HFFc6 (cell line): ENCODE measurements around the gene B4GALNT1. TPM values are rescaled to one million over a fixed set of nuclear protein-coding genes. Genes with fewer than 3 reads are reported as not detected.

Experiments
- DNase-seq: peaks from one replicate; pipeline ENCODE4 v3.0.0-alpha.2; 2018
- H3K27ac Mint-ChIP-seq: 2 replicates; pipeline ENCODE4 v1.8.0; 2020; ENCODE audit warnings: mild to moderate bottlenecking, mixed read lengths
- H3K27me3 Mint-ChIP-seq: 2 replicates; pipeline ENCODE4 v1.8.0; 2021; ENCODE audit warnings: mild to moderate bottlenecking, moderate library complexity, mixed read lengths; ENCODE audit not compliant: insufficient read depth
- H3K36me3 Mint-ChIP-seq: 2 replicates; pipeline ENCODE4 v1.8.0; 2021; ENCODE audit warnings: low read depth, mixed read lengths
- H3K4me1 Mint-ChIP-seq: 2 replicates; pipeline ENCODE4 v1.8.0; 2020; ENCODE audit warnings: low read depth, mixed read lengths
- H3K4me3 Mint-ChIP-seq: 2 replicates; pipeline ENCODE4 v1.8.0; 2020; ENCODE audit warnings: mild to moderate bottlenecking, moderate library complexity, mixed read lengths
- H3K9me3 Mint-ChIP-seq: 2 replicates; pipeline ENCODE4 v1.8.0; 2020; ENCODE audit warnings: mild to moderate bottlenecking, mixed read lengths
- CTCF ChIP-seq: fragments of 200-600 bp; sonication (generic); IDR thresholded peaks from 2 replicates; pipeline ENCODE4 v1.5.0; 2021; ENCODE audit warnings: antibody characterized with exemption, mild to moderate bottlenecking
- total RNA-seq, 6 experiments: library from RNA; stranded (reverse); fragmentation: NEBNext Ultra II Directional; extraction: Animal tissue kit (Norgen Biotek cat#: 25700); gene quantifications; 2 replicates in 1 of 6; 3 replicates in 5 of 6; pipeline ENCODE4 v1.2.3, GENCODE V29; 2021

Gene B4GALNT1
- total RNA-seq, 6 experiments from 2014 or later: 1.4 to 3.1 (median 2.3) TPM

GRCh38 chr12:57626111-57626920 lies 6.7 kb downstream of the B4GALNT1 start:
- Mint-ChIP-seq H3K4me3 (no peak overlapping the region), H3K27ac (no peak overlapping the region), H3K36me3 (no peaks in the 10 kb centered on the region; the same call in 1 of the 2 replicates), H3K4me1 (peaks cover 6% of the 10 kb centered on the region; the same call in 1 of the 2 replicates), H3K27me3 (peaks cover 29% of the 10 kb centered on the region), H3K9me3 (no peaks in the 10 kb centered on the region)
- TF ChIP-seq CTCF: no peak
- no peak for DNase-seq

GRCh38 chr12:57625261-57626032 lies 7.6 kb downstream of the B4GALNT1 start:
- H3K4me1 Mint-ChIP-seq: peaks cover 6% of the 10 kb centered on the region; the same call in 1 of the 2 replicates
- peaks cover 29% of the 10 kb centered on the region for H3K27me3 Mint-ChIP-seq

GRCh38 chr12:57624441-57625220 lies 8.4 kb downstream of the B4GALNT1 start:
- no peaks in the 10 kb centered on the region for H3K9me3 Mint-ChIP-seq
- no peak for TF ChIP-seq CTCF
- H3K27me3 Mint-ChIP-seq: peaks cover 29% of the 10 kb centered on the region
- no peaks in the 10 kb centered on the region; the same call in 1 of the 2 replicates for H3K36me3 Mint-ChIP-seq
- no peak overlapping the region for H3K27ac Mint-ChIP-seq
- DNase-seq: no peak
- peaks cover 6% of the 10 kb centered on the region; the same call in 1 of the 2 replicates for H3K4me1 Mint-ChIP-seq
- H3K4me3 Mint-ChIP-seq: no peak overlapping the region

More at GRCh38 chr12:57625261-57626032, 7.6 kb downstream of the B4GALNT1 start:
- no peak for TF ChIP-seq CTCF
- DNase-seq: no peak
- Mint-ChIP-seq H3K9me3 (no peaks in the 10 kb centered on the region), H3K4me3 (no peak overlapping the region), H3K36me3 (no peaks in the 10 kb centered on the region; the same call in 1 of the 2 replicates), H3K27ac (no peak overlapping the region)

- H3K4me1 Mint-ChIP-seq: peaks cover 6% of the 10 kb centered on the region; the same call in 1 of the 2 replicates
- H3K9me3 Mint-ChIP-seq: no peaks in the 10 kb centered on the region
- H3K4me3 Mint-ChIP-seq: no peak overlapping the region
- H3K27me3 Mint-ChIP-seq: peaks cover 32% of the 10 kb centered on the region
- no peak for TF ChIP-seq CTCF
- no peak for DNase-seq
- no peaks in the 10 kb centered on the region; the same call in 1 of the 2 replicates for H3K36me3 Mint-ChIP-seq
- no peak overlapping the region for H3K27ac Mint-ChIP-seq
These were observed 9.1 kb downstream of the B4GALNT1 start for GRCh38 chr12:57623811-57624390.

- H3K9me3 Mint-ChIP-seq: no peaks in the 10 kb centered on the region
- peaks cover 6% of the 10 kb centered on the region; the same call in 1 of the 2 replicates for H3K4me1 Mint-ChIP-seq
- DNase-seq: no peak
- peaks cover 32% of the 10 kb centered on the region for H3K27me3 Mint-ChIP-seq
- TF ChIP-seq CTCF: no peak
- H3K36me3 Mint-ChIP-seq: no peaks in the 10 kb centered on the region; the same call in 1 of the 2 replicates
- no peak overlapping the region for H3K27ac Mint-ChIP-seq
- no peak overlapping the region for H3K4me3 Mint-ChIP-seq
These were observed 9.6 kb downstream of the B4GALNT1 start for GRCh38 chr12:57623385-57623784.
